ENCODE data around the gene SRSF7. TPM values are rescaled to one million over a fixed set of nuclear protein-coding genes. Genes with fewer than 3 reads are reported as not detected.
"Not testable (repeated sequence)": the region's sequence is repeated elsewhere in the genome, so short reads cannot be mapped to it uniquely, and the experiment has no call there.

The SRSF7 gene
- total RNA-seq, 1 donor, result 244 TPM

DNA sequence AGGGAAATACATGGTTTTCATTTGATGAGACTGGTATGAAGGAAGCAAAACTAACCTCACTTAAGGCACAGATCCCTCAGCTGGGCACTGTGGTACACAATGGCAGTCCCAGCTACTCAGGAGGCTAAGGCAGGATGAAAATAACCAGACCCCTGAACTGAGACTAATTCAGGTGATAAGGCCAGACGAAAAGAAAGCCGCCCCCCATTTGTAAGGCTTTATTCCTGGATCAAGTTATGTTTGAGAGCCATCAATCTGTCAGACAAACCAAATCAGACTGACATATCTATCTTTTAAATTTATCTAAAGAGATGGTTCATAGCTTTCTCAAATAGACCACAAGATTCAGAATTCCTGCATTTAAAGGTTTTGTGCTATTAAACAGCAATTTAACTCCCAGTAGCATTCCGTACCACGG lies 4.1 kb downstream of the SRSF7 start:
- Histone ChIP-seq H3K4me1 (ENCODE audit: insufficient read depth, low read length) (peaks cover 44% of the 10 kb centered on the region), H3K27me3 (ENCODE audit: insufficient read depth, low read length) (no peaks in the 10 kb centered on the region), H3K4me3 (ENCODE audit: low read length) (no peak overlapping the region), H3K9me3 (ENCODE audit: low read depth, low read length) (no peaks in the 10 kb centered on the region)

DNA sequence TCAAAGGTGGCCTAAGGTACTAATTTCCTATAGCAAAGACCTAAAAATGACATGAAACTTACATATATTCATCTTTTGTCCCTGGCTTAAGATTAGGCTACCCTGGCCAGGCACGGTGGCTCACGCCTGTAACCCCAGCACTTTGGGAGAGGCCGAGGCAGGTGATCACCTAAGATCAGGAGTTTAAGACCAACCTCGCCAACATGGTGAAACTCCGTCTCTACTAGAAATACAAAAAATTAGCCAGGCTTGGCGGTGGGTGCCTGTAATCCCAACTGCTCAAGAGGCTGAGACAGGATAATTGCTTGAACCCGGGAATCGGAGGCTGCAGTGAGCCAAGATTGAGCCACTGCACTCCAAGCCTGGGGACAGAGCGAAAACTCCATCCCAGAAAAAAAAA lies 5.9 kb downstream of the SRSF7 start:
- H3K27me3 ChIP-seq (ENCODE audit: insufficient read depth, low read length), result no peaks in the 10 kb centered on the region
- H3K4me3 ChIP-seq (ENCODE audit: low read length), result no peak overlapping the region
- H3K9me3 ChIP-seq (ENCODE audit: low read depth, low read length), result no peaks in the 10 kb centered on the region
- H3K4me1 ChIP-seq (ENCODE audit: insufficient read depth, low read length), result peaks cover 51% of the 10 kb centered on the region

DNA sequence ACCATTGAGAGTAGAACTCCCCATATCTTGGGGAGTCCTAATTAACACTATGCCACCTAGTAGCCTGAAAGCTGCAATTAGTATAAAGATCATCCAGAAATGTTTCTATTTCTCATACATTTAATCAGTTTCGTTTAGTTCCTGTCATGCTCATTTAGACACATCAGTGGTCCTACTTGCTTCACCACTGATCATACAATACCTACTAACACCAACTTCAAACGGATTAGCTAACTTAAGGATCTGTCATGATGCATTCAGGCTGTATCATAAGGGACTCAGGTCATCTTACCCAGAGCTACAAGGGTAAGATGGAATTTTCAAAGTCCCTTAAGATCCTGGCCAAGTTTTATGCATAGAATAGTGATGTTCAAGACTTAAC lies 6.8 kb downstream of the SRSF7 start:
- Histone ChIP-seq H3K4me3 (ENCODE audit: low read length) (no peak overlapping the region), H3K9me3 (ENCODE audit: low read depth, low read length) (no peaks in the 10 kb centered on the region), H3K27me3 (ENCODE audit: insufficient read depth, low read length) (no peaks in the 10 kb centered on the region), H3K4me1 (ENCODE audit: insufficient read depth, low read length) (peaks cover 43% of the 10 kb centered on the region)

DNA sequence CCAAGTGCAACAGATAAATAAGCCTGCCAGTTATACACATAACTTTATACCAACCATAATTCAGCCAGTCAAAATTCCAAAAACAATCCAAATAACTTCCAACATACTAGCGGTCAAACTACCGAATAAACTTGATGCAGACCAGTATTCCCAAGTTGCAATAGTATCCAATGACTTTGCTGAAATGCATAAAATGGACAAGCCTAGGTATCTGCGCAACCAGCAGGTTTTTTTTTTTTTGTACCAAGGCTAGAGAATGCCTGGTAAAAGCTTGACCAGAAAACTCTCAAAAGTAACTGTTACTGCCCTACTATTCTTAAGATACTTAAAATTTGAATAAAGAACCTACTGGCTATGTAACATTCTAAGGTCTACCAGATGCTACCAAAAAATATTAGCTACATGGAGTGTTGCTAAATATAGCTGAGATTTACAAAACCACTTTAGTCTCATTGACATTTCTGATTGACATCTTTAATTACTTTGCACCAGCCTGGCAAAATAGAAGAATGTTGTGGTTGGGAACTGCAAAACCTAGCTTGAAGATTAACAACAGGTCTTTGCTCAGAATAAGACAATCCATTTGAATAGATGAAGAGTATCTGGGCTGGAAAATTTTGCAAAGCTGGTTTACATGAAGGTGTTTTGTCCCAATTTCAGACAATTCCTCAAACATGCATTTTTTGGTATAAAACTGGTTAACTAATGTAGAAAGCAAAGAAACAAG lies 7.3 kb downstream of the SRSF7 start:
- Histone ChIP-seq H3K9me3 (ENCODE audit: low read depth, low read length) (no peaks in the 10 kb centered on the region), H3K27me3 (ENCODE audit: insufficient read depth, low read length) (no peaks in the 10 kb centered on the region), H3K4me3 (ENCODE audit: low read length) (no peak overlapping the region), H3K4me1 (ENCODE audit: insufficient read depth, low read length) (peaks cover 37% of the 10 kb centered on the region)

DNA sequence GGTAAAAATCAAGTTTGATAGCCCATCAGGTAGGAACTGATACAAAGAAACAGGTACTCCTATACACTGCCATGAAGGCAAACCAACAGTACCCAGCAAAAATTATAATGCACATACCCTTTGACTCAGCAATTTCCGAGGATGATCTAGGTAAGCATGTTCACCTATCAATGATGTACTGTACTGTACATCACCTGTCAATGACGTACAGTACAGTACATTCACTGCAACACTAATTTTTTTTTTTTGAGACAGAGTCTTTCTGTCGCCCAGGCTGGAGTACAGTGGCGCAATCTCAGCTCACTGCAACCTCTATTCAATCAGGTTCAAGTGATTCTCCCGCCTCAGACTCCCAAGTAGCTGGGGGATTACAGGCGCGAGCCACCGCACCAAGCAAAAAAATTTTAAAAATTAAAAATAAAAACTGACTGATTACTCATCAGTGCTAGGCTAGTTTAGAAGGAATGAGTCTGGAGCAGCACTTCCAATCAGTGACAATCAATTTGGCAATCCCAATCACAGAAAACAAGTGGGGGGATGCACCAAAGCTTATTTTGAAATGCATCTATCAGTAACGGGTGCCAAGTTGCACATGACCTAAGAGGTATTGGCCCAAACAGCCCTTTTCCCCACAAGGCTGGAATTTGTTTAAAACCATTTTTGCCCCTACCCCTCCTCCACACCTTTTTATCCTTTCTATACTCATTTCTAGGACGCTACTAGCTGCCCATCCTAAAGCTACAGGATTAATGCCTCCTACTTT lies 8.2 kb downstream of the SRSF7 start:
- no peaks in the 10 kb centered on the region for H3K27me3 ChIP-seq (ENCODE audit: insufficient read depth, low read length)
- peaks cover 34% of the 10 kb centered on the region for H3K4me1 ChIP-seq (ENCODE audit: insufficient read depth, low read length)
- no peaks in the 10 kb centered on the region for H3K9me3 ChIP-seq (ENCODE audit: low read depth, low read length)
- no peak overlapping the region for H3K4me3 ChIP-seq (ENCODE audit: low read length)

DNA sequence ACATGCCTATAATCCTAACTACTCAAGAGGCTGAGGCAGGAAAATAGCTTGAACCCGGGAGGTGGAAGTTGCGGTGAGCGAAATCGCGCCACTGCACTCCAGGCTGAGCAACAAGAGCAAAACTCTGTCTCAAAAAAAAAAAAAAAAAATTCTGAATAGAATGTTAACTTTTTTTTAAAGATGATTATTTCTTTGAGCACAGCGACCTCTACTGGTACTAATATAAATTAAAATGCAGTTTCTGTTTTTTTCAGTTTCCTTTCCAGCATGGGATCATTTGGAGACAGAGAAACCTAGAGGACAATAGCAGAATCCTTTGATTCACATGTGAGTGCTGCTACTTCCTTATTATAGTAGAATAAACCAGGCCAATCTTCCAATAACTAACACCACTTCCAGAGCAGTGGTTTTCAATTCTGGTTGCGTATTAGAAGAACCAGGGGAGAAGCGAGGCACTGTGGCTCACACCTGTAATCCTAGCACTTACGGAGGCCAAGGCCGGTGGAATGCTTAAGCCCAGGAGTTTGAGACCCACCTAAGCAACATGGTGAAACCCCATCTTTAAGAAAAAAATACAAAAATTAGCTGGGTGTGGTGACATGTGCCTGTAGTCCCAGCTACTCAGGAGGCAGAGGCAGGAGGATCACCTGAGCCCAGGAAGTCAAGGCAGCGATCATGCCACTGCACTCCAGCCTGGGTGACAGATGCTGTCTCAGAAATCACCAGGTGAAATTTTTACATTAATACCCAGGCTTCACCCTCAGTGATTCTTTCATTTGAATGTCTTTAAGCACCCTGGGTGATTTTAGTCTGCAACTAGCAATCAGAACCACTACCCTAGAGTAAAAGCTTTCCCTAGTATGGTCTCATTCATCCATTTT lies 10.1 kb downstream of the SRSF7 start:
- peaks cover 34% of the 10 kb centered on the region for H3K4me1 ChIP-seq (ENCODE audit: insufficient read depth, low read length)
- no peaks in the 10 kb centered on the region for H3K9me3 ChIP-seq (ENCODE audit: low read depth, low read length)
- H3K4me3 ChIP-seq (ENCODE audit: low read length), result no peak overlapping the region
- no peaks in the 10 kb centered on the region for H3K27me3 ChIP-seq (ENCODE audit: insufficient read depth, low read length)

DNA sequence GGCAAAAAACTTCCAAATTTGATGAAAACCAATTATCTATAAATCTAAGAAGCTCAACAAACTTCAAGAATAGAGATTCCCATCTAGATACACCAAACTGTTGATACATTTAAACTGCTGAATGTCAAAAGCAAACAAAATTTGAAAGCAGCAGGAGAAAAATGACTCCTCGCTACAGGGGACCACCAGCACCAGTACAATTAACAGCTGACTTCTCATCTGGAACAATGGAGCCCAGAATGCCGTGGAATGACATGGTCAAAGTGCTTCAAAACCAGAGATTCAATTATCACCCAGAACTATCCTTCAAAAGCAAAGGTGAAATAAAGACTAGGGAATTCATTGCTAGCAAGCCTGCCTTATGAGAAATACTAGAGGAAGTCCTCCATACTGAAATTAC lies 11.6 kb downstream of the SRSF7 start:
- no peaks in the 10 kb centered on the region for H3K9me3 ChIP-seq (ENCODE audit: low read depth, low read length)
- H3K4me3 ChIP-seq (ENCODE audit: low read length), result no peak overlapping the region
- peaks cover 30% of the 10 kb centered on the region for H3K4me1 ChIP-seq (ENCODE audit: insufficient read depth, low read length)

DNA sequence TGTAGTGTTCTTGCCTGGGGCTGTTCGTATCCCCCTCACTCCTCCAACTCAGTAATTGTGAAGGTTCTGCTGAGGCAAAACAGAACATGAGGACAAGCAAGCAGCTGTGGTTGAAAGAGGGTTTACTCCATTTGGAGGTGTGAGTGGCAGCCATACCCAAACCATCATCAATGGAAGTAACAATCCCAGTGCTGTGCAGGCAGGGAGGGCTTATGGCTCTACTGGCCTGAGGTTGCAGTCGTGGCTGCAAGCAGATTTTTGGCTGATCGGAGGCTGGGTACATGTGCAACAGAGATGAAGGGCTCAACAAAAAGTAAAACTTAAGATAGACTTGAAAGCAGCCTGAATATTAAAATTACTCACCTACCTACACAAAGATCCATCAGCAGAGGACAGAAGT lies 13.2 kb downstream of the SRSF7 start:
- Histone ChIP-seq H3K27me3 (ENCODE audit: insufficient read depth, low read length) (no peaks in the 10 kb centered on the region), H3K9me3 (ENCODE audit: low read depth, low read length) (no peaks in the 10 kb centered on the region), H3K4me1 (ENCODE audit: insufficient read depth, low read length) (peaks cover 30% of the 10 kb centered on the region), H3K4me3 (ENCODE audit: low read length) (no peak overlapping the region)

More for the DNA sequence above, 11.6 kb downstream of the SRSF7 start:
- H3K27me3 ChIP-seq (ENCODE audit: insufficient read depth, low read length), result no peaks in the 10 kb centered on the region

DNA sequence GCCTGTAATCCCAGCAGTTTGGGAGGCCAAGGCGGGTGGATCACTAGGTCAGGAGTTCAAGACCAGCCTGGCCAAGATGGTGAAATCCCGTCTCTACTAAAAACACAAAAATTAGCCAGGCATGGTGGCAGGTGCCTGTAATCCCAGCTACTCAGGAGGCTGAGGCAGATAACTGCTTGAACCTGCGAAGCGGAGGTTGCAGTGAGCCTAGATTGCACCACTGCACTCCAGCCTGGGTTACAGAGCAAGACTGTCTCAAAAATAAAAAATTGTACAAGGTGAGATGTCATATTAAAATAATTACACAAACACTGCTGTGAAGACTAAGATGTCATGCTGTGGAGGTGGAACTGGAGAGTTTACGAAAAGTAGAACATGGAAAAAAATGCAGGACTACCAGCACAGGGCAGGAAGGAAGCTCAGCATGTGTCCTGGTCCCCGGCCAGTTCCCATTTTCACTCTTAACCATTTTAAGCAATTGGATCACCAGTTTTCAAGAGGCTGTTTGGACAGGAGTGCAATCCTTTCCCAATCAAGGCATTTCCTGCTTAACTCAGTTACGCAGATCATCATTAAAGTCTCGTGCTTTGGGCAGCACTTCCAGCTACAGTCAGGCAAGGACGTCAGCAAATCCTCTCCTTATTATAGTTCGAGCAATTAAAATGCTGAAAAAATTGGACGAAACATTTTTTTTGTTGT lies 14.0 kb downstream of the SRSF7 start:
- H3K4me3 ChIP-seq (ENCODE audit: low read length); H3K27me3 ChIP-seq (ENCODE audit: insufficient read depth, low read length); H3K9me3 ChIP-seq (ENCODE audit: low read depth, low read length): not testable (repeated sequence)
- peaks cover 30% of the 10 kb centered on the region for H3K4me1 ChIP-seq (ENCODE audit: insufficient read depth, low read length)

DNA sequence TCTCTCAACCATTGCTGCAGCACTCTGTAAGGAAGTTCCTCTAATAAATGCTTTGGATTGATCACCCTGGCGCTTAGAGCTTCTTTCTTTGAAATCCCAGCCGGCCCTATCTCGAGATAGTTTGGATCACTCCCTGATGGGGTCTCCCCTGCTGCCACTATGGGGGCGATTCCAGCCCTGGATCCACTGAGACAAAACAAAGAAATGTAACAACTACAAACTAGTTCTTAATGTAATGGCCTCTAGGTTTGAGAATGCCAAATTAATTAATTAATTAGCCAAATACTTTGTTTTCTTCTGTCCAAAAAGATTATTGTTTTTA lies 15.2 kb downstream of the SRSF7 start:
- H3K27me3 ChIP-seq (ENCODE audit: insufficient read depth, low read length), result no peaks in the 10 kb centered on the region
- H3K9me3 ChIP-seq (ENCODE audit: low read depth, low read length), result no peaks in the 10 kb centered on the region

DNA sequence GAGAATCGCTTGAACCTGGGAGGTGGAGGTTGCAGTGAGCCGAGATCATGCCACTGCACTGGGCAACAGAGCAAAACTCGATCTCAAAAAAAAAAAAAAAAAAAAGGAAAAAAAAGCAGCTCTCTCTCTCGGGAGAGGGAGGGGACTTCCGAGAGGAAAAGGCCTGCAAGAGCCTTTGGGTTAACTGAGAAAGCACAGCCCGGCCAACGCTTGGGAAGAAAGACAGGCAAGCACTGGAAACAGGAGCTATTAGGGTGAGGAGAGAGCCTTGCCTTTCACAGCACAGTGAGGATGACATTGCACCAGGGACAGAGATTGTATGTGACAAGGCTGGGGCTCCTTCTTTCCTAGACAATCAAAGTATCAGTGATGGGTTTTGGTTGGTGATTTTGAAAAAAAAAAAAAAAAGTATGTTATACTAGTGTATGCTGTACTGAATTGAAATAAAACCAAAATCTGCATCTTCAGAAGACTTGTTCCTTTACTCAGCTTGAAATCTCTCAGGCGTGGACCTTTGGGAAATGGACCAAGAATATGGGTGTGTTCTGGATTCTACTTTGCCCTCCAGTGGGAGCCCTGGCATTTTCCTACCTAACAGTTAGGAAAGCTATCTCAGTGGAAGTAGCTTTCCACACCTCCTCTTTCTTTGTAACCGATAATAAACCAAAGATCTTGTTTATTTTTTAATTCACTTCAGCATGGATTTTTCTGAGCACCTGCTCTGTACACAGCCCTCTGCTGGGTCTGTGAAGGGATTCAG lies 16.7 kb downstream of the SRSF7 start:
- H3K4me1 ChIP-seq (ENCODE audit: insufficient read depth, low read length), result peaks cover 17% of the 10 kb centered on the region
- no peaks in the 10 kb centered on the region for H3K9me3 ChIP-seq (ENCODE audit: low read depth, low read length)
- H3K4me3 ChIP-seq (ENCODE audit: low read length), result no peak overlapping the region
- no peaks in the 10 kb centered on the region for H3K27me3 ChIP-seq (ENCODE audit: insufficient read depth, low read length)

More for the DNA sequence above, 15.2 kb downstream of the SRSF7 start:
- H3K4me1 ChIP-seq (ENCODE audit: insufficient read depth, low read length), result peaks cover 23% of the 10 kb centered on the region
- no peak overlapping the region for H3K4me3 ChIP-seq (ENCODE audit: low read length)

DNA sequence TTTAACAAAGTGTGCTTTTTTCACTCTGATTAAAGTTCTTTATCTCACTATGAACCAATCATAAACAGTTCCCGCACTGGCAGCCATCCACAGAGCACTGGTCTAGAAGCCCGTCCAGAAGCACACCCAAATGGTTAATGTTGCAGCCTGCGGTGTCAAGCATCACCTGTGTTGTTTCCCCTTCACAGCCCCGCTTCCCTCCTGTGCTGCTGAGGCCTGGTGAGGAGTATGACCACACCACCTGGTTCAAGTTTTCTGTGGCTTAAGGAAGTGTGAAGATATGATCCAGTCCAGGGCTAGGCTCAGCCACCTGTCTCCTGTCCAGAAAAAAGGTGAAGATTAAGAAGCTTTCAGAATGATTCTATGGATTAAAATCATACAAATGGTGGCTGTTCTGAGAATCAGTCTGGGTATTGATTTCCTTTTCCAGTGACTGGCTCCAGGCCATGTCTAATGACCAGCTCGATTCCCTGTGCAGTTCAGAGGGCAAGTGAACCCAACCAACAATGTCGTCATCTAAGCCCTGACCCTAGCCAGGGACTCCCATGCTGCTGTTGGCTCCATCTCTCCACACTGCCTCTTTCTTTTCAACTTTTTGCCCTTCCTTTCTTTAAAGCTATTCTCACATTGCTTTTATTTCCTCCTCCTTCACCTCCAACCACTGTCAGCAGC lies 17.7 kb downstream of the SRSF7 start:
- H3K4me3 ChIP-seq (ENCODE audit: low read length), result no peak overlapping the region
- H3K9me3 ChIP-seq (ENCODE audit: low read depth, low read length), result no peaks in the 10 kb centered on the region
- peaks cover 16% of the 10 kb centered on the region for H3K4me1 ChIP-seq (ENCODE audit: insufficient read depth, low read length)
- no peaks in the 10 kb centered on the region for H3K27me3 ChIP-seq (ENCODE audit: insufficient read depth, low read length)

DNA sequence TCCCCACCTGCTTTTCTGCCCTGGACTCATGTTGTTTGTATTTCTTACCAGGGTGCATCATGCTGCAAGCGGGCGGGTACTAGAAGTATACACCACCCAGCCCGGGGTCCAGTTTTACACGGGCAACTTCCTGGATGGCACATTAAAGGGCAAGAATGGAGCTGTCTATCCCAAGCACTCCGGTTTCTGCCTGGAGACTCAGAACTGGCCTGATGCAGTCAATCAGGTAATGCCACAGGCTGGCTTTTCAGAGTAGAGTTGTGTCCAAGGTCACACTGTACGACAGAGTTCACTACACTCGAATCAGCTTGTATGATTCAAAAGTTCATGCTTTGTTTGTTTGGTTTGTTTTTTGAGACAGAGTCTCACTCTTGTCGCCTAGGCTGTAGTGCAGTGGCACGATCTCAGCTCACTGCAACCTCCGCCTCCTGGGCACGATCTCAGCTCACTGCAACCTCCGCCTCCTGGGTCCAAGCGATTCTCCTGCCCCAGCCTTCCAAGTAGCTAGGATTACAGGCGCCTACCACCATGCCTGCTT lies 19.4 kb downstream of the SRSF7 start:
- Histone ChIP-seq H3K9me3 (ENCODE audit: low read depth, low read length) (no peaks in the 10 kb centered on the region), H3K4me3 (ENCODE audit: low read length) (no peak overlapping the region), H3K4me1 (ENCODE audit: insufficient read depth, low read length) (peaks cover 6% of the 10 kb centered on the region), H3K27me3 (ENCODE audit: insufficient read depth, low read length) (no peaks in the 10 kb centered on the region)

Data from mononuclear cell (primary cell).